HG02610 (cell line): ENCODE measurements around the gene SRSF5.
"Not testable (repeated sequence)": the region's sequence is repeated elsewhere in the genome, so short reads cannot be mapped to it uniquely, and the experiment has no call there.

Experiments used
- ATAC-seq: cut with Tn5 transposase; IDR thresholded peaks from one replicate; pipeline ENCODE4 v1.9.1; 2021; ENCODE audit warnings: mild to moderate bottlenecking, moderate library complexity; ENCODE audit not compliant: unreplicated experiment

Gene SRSF5

GRCh38 chr14:69766984-69767368 lies at the start of gene SRSF5:
Gene SRSF5 (plus strand): TSS chr14:69767142. CDS start chr14:69768157, 1,015 bp downstream.
- peak; percentile 75 for ATAC-seq

- ATAC-seq: not testable (repeated sequence)
These were observed 48.3 kb upstream of the SRSF5 start for GRCh38 chr14:69718614-69719013.

GRCh38 chr14:69719501-69719951 lies 47.4 kb upstream of the SRSF5 start:
- no peak for ATAC-seq

- no peak for ATAC-seq
These were observed 46.0 kb upstream of the SRSF5 start for GRCh38 chr14:69720912-69721311.

- ATAC-seq: peak; percentile 79
These were observed 40.0 kb upstream of the SRSF5 start for GRCh38 chr14:69726761-69727511.

- ATAC-seq: no peak
These were observed 39.1 kb upstream of the SRSF5 start for GRCh38 chr14:69727860-69728259.

- not testable (repeated sequence) for ATAC-seq
These were observed 34.9 kb upstream of the SRSF5 start for GRCh38 chr14:69731919-69732598.

- ATAC-seq: not testable (repeated sequence)
These were observed 30.5 kb upstream of the SRSF5 start for GRCh38 chr14:69736405-69736804.

GRCh38 chr14:69741055-69741454 lies 25.9 kb upstream of the SRSF5 start:
- no peak for ATAC-seq

- ATAC-seq: no peak
These were observed 17.0 kb upstream of the SRSF5 start for GRCh38 chr14:69749956-69750355.

- ATAC-seq: no peak
These were observed 16.4 kb upstream of the SRSF5 start for GRCh38 chr14:69750495-69750894.

GRCh38 chr14:69752773-69753172 lies 14.2 kb upstream of the SRSF5 start:
- no peak for ATAC-seq

GRCh38 chr14:69753860-69754259 lies 13.1 kb upstream of the SRSF5 start:
- ATAC-seq: no peak

- no peak for ATAC-seq
These were observed 12.5 kb upstream of the SRSF5 start for GRCh38 chr14:69754487-69754886.

- ATAC-seq: no peak
These were observed 11.6 kb upstream of the SRSF5 start for GRCh38 chr14:69755296-69755695.

GRCh38 chr14:69755784-69756183 lies 11.2 kb upstream of the SRSF5 start:
- ATAC-seq: no peak

GRCh38 chr14:69756298-69756697 lies 10.6 kb upstream of the SRSF5 start:
- no peak for ATAC-seq

GRCh38 chr14:69760810-69761209 lies 6.1 kb upstream of the SRSF5 start:
- no peak for ATAC-seq

- ATAC-seq: no peak
These were observed 3.0 kb upstream of the SRSF5 start for GRCh38 chr14:69763761-69764510.

GRCh38 chr14:69767369-69767999 lies 542 bp downstream of the SRSF5 start:
- peak; percentile 76 for ATAC-seq

- no peak for ATAC-seq
These were observed 1.9 kb downstream of the SRSF5 start for GRCh38 chr14:69768873-69769272.
